MG63 (cell line): ENCODE results near the gene GNG7. TPM values are rescaled to one million over a fixed set of nuclear protein-coding genes. Genes with fewer than 3 reads are reported as not detected.
"Not testable (repeated sequence)": the region's sequence is repeated elsewhere in the genome, so short reads cannot be mapped to it uniquely, and the experiment has no call there.

Experiments used
- DNase-seq: peaks from one replicate; pipeline ENCODE4 v3.0.0-alpha.2; 2020
- H3K27me3 ChIP-seq: fragments of 250-450 bp; sonication (Bioruptor Pico); 2 replicates; pipeline ENCODE4 v1.5.1; 2020; ENCODE audit warnings: mild to moderate bottlenecking, moderate library complexity
- H3K36me3 ChIP-seq: fragments of 250-450 bp; sonication (Bioruptor Pico); 2 replicates; pipeline ENCODE4 v1.5.1; 2020; ENCODE audit warnings: mild to moderate bottlenecking, moderate library complexity
- H3K4me3 ChIP-seq: fragments of 250-450 bp; sonication (Bioruptor Pico); 2 replicates; pipeline ENCODE4 v1.5.1; 2020; ENCODE audit warnings: mild to moderate bottlenecking, moderate library complexity
- H3K9me3 ChIP-seq: fragments of 250-450 bp; sonication (Bioruptor Pico); 2 replicates; pipeline ENCODE4 v1.5.1; 2020; ENCODE audit warnings: mild to moderate bottlenecking, moderate library complexity
- total RNA-seq: library from RNA; depleted of rRNA; stranded (reverse); fragments of >200 nt; shearing (Covaris generic); gene quantifications from 2 replicates; pipeline ENCODE4 v1.2.3, GENCODE V29; 2014; ENCODE audit warnings: low replicate concordance

GNG7 gene
- total RNA-seq, 1 experiment from 2014 or later: 0.20 TPM

DNA sequence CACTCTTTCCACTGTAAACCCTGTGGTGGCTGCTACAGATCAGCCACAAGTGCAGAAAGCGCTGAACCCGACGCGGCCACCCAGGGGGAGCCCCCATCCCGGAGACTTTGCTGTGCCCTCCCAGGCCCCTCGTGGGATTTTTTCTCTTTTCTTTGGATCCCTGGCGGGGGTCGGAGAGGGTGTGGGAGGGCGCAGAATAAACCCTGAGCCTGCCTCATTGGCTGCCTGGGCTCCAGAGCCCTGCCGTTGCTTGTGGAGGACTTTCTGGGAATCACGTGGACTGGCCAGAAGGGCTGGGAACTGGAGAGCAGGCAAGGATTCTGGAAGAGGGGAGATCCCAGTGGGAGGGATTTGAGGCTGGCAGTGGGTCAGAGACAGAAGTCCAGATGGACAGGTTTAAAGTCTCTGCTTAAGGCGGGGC is 201.6 kb downstream of the GNG7 start:
- Histone ChIP-seq H3K9me3 (no peaks in the 10 kb centered on the region), H3K36me3 (no peaks in the 10 kb centered on the region), H3K4me3 (no peak overlapping the region), H3K27me3 (no peaks in the 10 kb centered on the region)
- peak; percentile 23 for DNase-seq

DNA sequence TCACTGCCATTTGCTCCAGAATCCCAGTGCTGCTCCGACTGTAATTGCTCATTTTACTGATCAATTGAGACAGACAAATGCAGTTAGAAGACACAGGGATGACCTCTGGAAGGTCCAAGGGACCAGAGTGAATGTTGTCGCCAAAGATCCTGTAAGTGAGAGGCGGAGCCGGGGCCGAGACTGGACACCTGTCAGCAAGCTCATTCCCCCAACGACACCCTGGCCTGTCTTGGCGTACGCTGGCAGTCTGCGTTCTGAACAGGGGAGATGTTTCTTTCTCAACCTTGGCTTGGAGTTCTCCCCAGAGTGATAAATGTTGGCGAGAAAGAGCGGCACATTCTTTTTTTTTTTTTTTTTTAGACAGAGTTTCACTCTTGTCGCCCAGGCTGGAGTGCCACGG is 202.3 kb downstream of the GNG7 start:
- H3K27me3 ChIP-seq: no peaks in the 10 kb centered on the region
- no peak overlapping the region for H3K4me3 ChIP-seq
- no peaks in the 10 kb centered on the region for H3K9me3 ChIP-seq
- no peaks in the 10 kb centered on the region for H3K36me3 ChIP-seq
- DNase-seq: no peak

DNA sequence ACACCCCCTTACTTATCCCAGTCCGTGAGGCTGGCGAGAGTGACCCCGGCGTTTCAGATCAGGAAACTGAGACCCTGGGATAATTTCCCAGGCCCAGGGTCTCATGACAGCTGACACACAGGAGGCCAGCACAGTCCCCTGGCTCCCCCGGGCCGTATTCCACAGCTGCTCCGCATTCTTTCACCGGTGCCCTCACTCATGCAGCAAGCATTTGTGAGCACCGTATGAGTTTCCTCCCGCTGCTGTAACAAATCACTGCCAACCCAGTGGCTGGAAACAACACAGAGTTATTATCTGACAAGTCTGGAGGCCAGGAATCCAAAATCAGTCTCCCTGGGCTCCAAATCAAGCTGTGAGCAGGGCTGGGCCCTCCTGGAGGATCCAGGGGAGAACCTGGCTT is 205.3 kb downstream of the GNG7 start:
- no peak for DNase-seq
- no peaks in the 10 kb centered on the region for H3K9me3 ChIP-seq
- H3K4me3 ChIP-seq: no peak overlapping the region
- H3K27me3 ChIP-seq: no peaks in the 10 kb centered on the region
- H3K36me3 ChIP-seq: no peaks in the 10 kb centered on the region

DNA sequence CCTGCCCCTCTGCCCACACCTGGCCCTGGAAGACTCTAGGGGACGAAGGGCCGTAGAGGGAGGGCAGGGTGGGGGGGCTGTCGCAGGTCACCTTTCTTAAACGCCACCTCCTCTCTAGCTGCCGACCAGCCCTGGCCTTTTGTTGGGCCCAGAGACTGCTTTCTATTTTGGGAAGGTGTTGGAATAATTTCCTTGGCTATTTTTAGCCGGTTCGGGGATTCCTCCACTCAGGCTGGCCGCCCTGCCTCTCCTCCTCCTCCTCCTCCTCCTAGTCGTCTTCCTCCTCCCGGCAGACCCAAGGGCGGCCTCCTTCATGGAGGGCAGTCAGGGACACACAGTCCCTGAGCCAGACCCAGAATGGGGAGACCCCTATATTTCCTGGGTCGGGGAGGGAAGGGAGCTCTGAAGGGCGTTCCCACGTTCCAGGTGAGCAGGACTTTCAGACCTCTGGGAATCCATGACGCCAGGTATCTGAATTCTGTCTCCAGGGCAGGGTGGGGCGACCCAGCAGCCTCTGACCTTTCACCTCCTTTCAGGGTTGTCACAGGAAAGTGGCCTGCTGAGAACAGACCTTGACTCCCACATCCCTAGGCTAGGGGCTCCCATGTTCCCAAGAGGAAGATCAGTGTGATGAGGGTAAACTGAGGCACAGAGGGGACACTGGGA is 206.7 kb downstream of the GNG7 start:
- Histone ChIP-seq H3K27me3 (no peaks in the 10 kb centered on the region), H3K9me3 (no peaks in the 10 kb centered on the region), H3K4me3 (no peak overlapping the region), H3K36me3 (no peaks in the 10 kb centered on the region)
- no peak for DNase-seq

DNA sequence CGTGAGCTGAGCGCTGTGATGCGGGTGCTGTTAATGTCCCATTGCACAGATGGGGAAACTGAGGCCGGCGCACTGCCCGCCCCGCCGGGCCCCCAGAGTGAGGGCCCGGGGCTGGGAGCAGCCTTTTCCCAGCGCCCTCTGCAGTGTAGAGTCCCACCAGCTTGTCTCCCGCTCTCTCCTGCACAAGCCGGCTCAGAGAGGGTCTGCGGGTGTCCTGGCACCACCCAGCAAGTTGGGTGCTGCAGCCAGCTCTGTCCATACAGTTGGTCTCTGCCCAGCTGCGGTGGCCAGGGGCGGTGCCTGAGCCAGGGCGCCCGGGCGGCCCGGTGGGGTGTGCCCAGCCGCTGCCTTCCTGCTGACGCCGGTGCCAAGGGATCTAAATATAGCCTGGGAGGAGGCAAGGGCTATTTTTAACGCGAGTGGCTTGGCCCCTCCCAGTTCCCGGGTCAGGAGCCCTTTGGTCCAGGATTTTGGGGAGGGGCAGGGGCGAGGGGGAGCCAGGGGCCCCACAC is 207.3 kb downstream of the GNG7 start:
- Histone ChIP-seq H3K4me3 (no peak overlapping the region), H3K36me3 (no peaks in the 10 kb centered on the region), H3K27me3 (no peaks in the 10 kb centered on the region), H3K9me3 (no peaks in the 10 kb centered on the region)
- peak; percentile 82 for DNase-seq

DNA sequence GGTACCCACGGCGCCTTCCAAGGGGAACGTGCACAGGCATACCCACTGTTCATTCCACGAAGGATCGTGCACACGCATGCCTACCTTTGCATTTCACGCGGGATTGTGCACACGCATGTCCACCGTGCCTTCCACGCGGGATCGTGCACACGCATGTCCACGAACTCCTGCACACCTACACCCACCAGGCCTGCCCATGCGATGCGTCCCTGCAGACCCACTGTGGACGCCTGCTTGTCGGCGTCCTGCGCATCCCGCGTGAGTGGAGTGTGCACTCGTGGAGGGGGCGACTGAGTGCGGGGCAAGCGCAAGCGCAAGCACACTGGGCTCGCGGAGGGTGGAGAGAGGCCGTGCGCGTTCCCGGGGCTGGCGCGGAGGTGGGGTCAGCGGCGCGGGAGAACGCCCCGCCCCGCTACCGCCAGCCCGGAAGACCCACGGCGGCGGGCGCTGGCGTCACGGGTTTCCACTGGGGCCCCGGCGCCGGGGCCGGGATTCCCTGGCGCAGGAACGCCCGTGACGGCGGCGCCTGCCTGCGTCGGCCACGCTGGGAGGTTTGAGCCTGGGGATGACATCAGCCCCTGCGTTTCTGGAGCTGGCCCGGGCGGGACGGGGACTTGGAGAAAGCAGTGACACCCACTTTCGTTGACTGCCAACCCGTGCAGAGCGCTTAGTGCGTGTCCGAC is 207.9 kb downstream of the GNG7 start:
- Histone ChIP-seq H3K36me3 (no peaks in the 10 kb centered on the region), H3K4me3 (no peak overlapping the region), H3K9me3 (no peaks in the 10 kb centered on the region), H3K27me3 (no peaks in the 10 kb centered on the region)
- no peak for DNase-seq

DNA sequence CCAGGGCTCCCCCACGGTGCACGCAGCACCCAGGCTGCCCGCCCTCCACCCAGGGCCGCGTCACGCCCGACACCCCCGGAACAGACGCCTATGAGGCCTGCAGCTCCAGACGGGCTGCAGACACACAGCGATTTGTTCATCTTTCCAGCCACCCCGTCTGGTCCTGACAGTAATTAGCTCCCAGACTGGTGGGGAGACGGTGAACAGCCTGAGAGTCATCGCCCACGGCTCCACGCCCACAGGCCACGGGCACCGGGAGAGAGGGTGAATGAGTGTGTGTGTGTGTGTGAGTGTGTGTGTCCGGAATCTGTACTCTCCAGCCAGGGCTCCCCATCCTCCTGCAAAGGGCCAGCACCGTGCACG is 208.4 kb downstream of the GNG7 start:
- no peaks in the 10 kb centered on the region for H3K27me3 ChIP-seq
- no peak overlapping the region for H3K4me3 ChIP-seq
- H3K36me3 ChIP-seq: no peaks in the 10 kb centered on the region
- H3K9me3 ChIP-seq: no peaks in the 10 kb centered on the region
- peak; percentile 52 for DNase-seq

DNA sequence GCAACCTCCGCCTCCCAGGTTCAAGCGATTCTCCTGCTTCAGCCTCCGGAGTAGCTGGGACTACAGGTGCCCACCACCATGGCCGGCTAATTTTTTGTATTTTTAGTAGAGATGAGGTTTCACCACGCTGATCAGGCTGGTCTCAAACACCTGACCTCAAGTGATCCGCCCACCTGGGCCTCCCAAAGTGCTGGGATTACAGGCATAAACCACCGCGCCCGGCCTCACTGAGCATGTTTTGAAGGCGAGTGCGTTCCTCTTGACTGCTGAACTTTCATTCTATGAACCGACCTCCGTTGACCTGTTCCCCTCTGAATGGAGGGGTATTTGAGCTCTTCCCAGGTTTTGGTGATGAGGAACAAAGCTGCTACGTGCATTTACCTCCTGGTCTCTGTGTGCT is 209.0 kb downstream of the GNG7 start:
- not testable (repeated sequence) for H3K4me3 ChIP-seq, H3K36me3 ChIP-seq, H3K27me3 ChIP-seq, H3K9me3 ChIP-seq, DNase-seq

DNA sequence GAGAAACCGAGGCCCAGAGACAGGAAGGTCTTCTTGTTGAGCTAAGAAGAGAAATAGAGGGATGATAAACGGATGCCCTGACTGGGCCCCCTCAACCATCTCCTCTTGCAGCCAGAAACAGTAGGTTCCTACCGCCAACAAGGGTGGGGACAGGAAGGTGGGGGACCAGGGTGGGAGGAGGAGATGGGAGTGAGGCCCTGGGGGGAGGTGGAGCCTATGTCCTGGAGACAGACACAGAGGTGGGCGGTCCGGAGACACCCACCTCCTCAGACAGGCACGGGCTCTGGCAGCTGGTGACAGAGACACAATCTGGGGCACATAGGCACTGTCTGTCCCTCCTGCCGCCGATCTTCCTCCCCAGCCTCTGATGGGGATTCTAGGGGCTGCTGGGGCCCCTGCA is 209.6 kb downstream of the GNG7 start:
- no peaks in the 10 kb centered on the region for H3K36me3 ChIP-seq
- no peak for DNase-seq
- H3K27me3 ChIP-seq: no peaks in the 10 kb centered on the region
- H3K4me3 ChIP-seq: no peak overlapping the region
- no peaks in the 10 kb centered on the region for H3K9me3 ChIP-seq

DNA sequence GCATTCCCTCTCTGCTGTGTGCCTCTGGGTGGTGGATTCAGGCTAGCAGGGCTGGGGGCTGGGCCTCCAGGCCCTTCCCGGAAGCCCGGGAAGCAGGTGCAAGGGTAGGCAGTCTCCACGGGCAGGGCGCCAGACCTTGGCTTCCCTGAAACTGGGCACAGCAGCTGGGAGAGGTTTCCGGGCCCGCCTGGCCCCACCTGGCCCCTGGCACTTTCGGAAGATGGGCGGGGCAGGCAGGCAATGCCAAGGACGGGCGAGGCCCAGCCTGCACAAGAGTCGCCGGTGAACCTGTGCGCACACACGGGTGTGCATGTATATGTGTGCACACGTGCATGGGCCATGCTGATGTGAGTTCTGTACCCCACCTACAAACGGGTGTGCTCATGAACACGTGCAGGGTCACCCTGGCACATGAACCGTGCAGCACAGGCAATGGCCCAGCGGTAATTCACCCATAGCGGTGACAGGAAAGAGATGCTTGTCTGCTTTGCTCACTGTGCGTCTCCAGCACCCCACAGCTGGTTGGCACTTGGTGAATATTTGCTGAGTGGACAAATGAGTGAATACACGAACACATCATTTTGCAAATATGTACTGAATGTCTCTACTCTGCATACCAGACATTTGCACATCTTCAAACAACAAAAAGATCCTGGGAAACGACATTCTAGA is 211.2 kb downstream of the GNG7 start:
- H3K4me3 ChIP-seq: no peak overlapping the region
- no peaks in the 10 kb centered on the region for H3K36me3 ChIP-seq
- H3K27me3 ChIP-seq: no peaks in the 10 kb centered on the region
- H3K9me3 ChIP-seq: no peaks in the 10 kb centered on the region
- peak; percentile 86 for DNase-seq

DNA sequence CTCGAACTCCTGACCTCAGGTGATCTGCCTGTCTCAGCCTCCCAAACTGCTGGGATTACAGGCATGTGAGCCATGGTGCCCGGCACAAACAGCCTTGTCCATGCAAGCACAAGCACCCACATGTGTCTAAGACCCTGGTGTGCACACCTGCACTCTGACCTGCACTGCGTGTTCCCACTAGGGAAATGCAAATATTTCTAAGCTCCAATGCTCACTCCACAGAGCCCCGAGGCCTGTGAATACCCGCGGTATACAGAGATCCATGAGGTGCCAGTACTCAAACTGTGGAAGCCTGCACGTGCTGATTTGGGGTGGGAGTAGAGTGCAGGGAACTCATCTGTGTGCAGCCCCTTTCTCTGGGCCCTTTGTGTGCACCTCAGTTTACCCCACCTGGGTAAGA is 211.8 kb downstream of the GNG7 start:
- Histone ChIP-seq H3K27me3 (no peaks in the 10 kb centered on the region), H3K36me3 (no peaks in the 10 kb centered on the region), H3K4me3 (no peak overlapping the region), H3K9me3 (no peaks in the 10 kb centered on the region)
- no peak for DNase-seq

DNA sequence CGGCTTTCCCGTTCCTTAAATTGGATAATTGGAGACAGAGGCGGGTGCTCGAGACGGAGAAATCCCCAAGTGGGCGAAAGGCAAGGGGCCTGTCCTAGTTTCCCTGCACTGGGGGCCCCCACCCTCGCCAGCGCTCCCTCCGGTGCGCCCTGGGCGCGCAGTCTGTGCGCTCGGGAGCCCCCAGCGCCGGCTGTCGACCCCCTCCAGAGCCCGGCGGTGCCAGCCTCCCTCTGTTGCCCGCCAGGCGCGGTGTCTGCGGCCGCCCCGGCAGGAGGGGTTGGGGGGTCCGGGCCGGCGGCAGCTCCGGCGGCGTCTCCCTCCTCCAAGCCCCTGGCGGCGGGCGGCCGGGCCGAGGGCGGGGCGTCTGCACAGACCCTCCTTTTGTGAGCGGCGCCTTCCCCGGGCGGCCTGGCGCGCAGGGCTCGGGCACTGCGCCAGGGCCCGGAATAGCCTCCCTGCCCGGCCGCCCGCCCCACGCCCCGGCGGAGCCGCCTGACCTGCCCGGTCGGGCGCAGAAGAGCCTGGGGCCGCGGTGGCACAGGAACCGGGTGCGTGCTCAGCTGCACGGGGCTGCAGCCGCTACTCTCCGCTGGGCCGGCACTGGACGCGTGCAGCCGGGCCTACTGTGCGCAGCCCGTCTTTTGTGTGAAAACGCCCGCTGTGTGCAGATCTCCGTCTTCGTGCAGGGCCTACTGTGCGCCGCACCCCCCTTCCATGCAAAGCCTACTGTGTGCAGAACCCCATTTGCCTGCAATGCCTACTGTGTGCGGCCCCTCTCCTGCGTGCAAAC is 213.4 kb downstream of the GNG7 start:
- Histone ChIP-seq H3K4me3 (no peak overlapping the region), H3K27me3 (no peaks in the 10 kb centered on the region), H3K9me3 (no peaks in the 10 kb centered on the region), H3K36me3 (no peaks in the 10 kb centered on the region)
- DNase-seq: no peak

DNA sequence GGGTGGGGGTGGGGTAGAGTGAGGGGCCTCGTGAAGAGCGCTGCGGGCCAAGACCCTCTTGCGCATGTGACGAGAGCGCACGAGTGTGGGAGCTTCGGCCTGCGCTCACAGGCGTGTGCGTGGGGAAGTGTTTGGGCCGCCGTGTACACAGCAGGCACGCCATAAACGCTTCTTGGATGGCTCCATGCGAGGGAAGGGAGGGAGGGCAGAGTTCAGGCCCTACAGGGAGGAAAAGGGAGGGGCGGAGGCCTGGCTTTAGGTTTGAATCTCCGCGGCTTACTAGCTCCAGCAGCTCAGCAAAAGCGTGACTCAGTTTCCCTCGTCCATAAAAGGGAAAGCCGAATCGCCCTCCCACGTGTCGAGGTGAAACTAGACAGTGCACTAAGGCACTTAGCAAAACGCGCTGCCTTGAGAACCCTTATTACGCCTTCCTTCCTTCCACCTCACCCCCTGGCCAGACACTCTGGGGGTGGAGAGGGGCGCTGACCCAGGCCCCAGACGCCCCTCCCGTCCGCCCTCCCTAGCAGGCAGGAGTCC is 214.0 kb downstream of the GNG7 start:
- no peak for DNase-seq
- Histone ChIP-seq H3K27me3 (no peaks in the 10 kb centered on the region), H3K9me3 (no peaks in the 10 kb centered on the region), H3K36me3 (no peaks in the 10 kb centered on the region), H3K4me3 (no peak overlapping the region)

DNA sequence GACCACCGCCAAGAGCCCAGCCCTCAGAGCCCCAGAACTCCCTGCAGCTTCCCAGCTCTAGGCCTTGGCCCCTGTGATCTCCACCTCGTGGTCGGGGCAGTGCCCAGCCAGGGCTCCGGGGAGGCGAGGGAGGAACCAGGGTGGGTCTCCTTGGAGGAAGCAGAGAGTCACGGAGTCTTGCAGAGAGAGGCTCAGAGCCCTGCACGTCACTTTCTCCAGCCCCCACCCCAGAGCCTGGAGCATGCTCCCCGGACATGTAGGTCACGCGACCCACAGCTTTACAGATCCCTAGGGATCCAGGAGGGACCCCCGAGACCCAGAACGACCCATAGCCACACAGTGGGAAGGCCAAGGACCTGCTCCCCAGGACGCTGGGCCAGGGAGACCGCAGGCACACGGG is 214.7 kb downstream of the GNG7 start:
- Histone ChIP-seq H3K27me3 (no peaks in the 10 kb centered on the region), H3K36me3 (no peaks in the 10 kb centered on the region), H3K9me3 (no peaks in the 10 kb centered on the region), H3K4me3 (no peak overlapping the region)
- DNase-seq: no peak

DNA sequence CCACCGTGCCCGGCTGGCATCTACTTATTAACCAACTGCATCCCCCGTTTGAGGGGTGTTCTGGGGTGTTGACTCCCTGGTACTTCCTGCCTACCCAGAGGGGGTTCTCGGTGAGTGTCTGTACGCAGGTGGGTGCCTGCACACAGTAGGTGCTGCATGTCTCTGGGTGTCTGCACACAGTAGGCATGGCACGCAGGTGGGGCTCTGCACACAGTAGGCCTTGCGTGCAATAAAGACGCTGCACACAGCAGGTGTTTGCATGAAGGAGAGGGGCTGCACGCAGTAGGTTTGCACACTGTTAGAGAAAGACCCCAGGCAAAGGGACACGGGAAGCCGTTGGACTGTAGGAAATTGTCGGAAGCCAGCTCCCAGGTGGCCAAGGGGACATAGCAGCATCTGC is 215.4 kb downstream of the GNG7 start:
- H3K4me3 ChIP-seq: no peak overlapping the region
- H3K36me3 ChIP-seq: no peaks in the 10 kb centered on the region
- no peaks in the 10 kb centered on the region for H3K9me3 ChIP-seq
- no peaks in the 10 kb centered on the region for H3K27me3 ChIP-seq
- no peak for DNase-seq

DNA sequence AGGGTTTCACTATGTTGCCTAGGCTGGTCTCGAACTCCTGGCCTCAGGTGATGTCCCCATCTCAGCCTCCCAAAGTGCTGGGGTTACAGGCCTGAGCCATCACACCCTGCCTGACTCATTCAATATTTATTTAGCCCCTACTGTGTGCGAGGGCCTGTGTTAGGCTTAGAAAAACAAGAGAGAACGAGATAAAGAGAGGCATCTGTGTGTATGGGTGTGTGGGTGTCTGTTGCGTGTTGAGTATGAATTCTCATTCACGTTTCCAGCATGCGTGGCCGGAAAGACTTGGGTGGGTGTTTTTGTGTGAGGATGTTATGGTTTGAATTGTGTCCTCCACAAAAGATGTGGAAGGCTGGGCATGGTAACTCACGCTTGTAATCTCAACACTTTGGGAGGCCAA is 217.1 kb downstream of the GNG7 start:
- H3K27me3 ChIP-seq: no peaks in the 10 kb centered on the region
- no peaks in the 10 kb centered on the region for H3K36me3 ChIP-seq
- no peak for DNase-seq
- H3K9me3 ChIP-seq: no peaks in the 10 kb centered on the region
- no peak overlapping the region for H3K4me3 ChIP-seq
